Prostate gland (tissue), 1 donor: ENCODE results near the gene NDUFV1.
"Not testable (repeated sequence)": the region's sequence is repeated elsewhere in the genome, so short reads cannot be mapped to it uniquely, and the experiment has no call there.

Experiments
- POLR2A ChIP-seq: fragments of 450-650 bp; IDR thresholded peaks from one replicate; pipeline ENCODE4 v1.6.1; 2016; ENCODE audit warnings: antibody characterized with exemption, mild to moderate bottlenecking
- POLR2AphosphoS5 ChIP-seq: sonication (generic); formaldehyde crosslinking; IDR thresholded peaks from one replicate; pipeline ENCODE4 v1.6.1; 2017; ENCODE audit warnings: antibody characterized with exemption

DNA sequence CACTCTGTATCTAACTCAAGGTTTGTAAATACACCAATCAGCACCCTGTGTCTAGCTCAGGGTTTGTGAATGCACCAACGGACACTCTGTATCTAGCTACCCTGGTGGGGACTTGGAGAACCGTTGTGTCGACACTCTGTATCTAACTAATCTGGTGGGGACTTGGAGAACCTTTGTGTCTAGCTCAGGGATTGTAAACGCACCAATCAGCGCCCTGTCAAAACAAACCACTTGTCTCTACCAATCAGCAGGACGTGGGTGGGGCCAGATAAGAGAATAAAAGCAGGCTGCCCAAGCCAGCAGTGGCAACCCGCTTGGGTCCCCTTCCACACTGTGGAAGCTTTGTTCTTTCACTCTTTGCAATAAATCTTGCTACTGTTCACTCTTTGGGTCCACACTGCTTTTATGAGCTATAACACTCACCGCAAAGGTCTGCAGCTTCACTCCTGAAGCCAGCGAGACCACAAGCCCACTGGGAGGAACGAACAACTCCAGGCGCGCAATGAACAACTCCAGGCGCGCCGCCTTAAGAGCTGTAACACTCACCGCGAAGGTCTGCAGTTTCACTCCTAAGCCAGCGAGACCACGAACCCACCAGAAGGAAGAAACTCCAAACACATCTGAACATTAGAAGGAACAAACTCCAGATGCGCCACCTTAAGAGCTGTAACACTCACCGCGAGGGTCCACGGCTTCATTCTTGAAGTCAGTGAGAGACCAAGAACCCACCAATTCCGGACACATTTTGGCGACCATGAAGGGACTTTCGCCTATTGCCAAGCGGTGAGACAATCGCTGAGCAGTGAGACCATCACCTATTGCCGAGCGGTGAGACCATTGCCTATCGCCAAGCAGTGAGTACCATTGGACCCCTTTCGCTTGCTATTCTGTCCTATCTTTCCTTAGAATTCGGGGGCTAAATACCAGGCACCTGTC, 13.2 kb downstream of the NDUFV1 start:
- not testable (repeated sequence) for TF ChIP-seq POLR2AphosphoS5, POLR2A
